IPS-NIHi7 (cell line): ENCODE data around the gene PCIF1.
"Not testable (repeated sequence)": the region's sequence is repeated elsewhere in the genome, so short reads cannot be mapped to it uniquely, and the experiment has no call there.

Source experiments
- DNase-seq: peaks from one replicate; pipeline ENCODE4 v3.0.0; 2012; ENCODE audit warnings: mixed read lengths; ENCODE audit errors: extremely low spot score

PCIF1 gene

GRCh38 chr20:45994761-45995493, 60.4 kb downstream of the PCIF1 start:
- DNase-seq = no peak

- DNase-seq = not testable (repeated sequence)
Observed at GRCh38 chr20:45995495-45996097, 61.1 kb downstream of the PCIF1 start.

DNA sequence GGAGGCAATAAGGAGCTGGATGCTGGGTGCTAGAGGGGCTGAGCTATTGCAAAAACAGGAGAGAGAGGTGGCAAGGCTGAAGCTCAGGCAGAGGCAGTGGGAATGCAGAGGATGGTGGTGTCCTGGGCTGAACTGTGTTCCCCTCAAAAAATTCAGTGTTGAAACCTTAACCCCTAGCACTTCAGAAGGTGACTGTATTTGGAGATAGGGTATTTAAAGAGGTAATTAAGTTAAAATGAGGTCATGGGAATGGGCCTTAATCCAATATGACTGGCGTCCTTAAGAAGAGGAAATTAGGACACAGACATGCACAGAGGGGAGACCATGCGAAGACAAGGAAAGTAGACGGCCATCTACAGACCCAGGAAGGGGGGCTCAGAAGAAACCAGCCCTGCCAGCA, 62.7 kb downstream of the PCIF1 start:
- DNase-seq = no peak
